ENCODE measurements around the gene ADAMTS7.

DNA sequence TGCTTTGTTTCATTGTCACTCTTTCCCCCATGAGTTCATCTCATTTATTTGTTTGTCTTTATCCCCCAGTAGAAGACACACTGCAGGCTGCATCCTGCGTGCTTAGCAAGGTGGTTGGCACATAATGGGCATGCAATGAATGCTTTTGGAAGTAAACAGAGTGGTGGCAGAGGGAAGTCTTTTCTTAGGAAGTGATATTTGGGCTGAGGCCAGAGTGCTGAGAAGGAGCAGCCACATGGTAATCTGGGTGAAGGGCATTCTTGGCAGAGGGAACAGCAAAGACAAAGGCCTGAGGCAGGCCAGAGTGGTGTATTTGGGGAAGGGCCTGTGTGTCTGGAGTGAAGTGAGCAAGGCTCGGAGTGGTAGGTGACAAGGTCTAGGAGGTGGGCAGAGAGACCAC is 17.7 kb upstream of the ADAMTS7 start:
- TF ChIP-seq CEBPB (IDR thresholded peaks at IDR 0.05; ENCODE audit: low read depth, low read length) (no peak), POLR2A (IDR thresholded peaks at IDR 0.05; ENCODE audit: low read depth, low read length) (no peak), BHLHE40 (IDR thresholded peaks at IDR 0.05; ENCODE audit: low read depth, low read length) (no peak), RAD21 (IDR thresholded peaks at IDR 0.05; ENCODE audit: low read length) (no peak), NFE2L2 (IDR thresholded peaks at IDR 0.05; ENCODE audit: low read depth, low read length) (no peak), MAFK (IDR thresholded peaks at IDR 0.05; ENCODE audit: low read depth, low read length) (no peak), USF2 (IDR thresholded peaks at IDR 0.05; ENCODE audit: low read depth, low read length) (no peak), FOS (IDR thresholded peaks at IDR 0.05; ENCODE audit: low read depth, low read length) (no peak), RCOR1 (IDR thresholded peaks at IDR 0.05; ENCODE audit: insufficient replicate concordance, low read length) (no peak), SMC3 (IDR thresholded peaks at IDR 0.05; ENCODE audit: low read depth, low read length) (no peak), MXI1 (IDR thresholded peaks at IDR 0.05; ENCODE audit: borderline replicate concordance, low read depth, low read length) (no peak)
- TF ChIP-seq, protein P1, sequence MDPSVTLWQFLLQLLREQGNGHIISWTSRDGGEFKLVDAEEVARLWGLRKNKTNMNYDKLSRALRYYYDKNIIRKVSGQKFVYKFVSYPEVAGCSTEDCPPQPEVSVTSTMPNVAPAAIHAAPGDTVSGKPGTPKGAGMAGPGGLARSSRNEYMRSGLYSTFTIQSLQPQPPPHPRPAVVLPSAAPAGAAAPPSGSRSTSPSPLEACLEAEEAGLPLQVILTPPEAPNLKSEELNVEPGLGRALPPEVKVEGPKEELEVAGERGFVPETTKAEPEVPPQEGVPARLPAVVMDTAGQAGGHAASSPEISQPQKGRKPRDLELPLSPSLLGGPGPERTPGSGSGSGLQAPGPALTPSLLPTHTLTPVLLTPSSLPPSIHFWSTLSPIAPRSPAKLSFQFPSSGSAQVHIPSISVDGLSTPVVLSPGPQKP (IDR thresholded peaks at IDR 0.05; ENCODE audit: borderline replicate concordance, low read depth, low read length), result no peak
- TF ChIP-seq, protein P2, sequence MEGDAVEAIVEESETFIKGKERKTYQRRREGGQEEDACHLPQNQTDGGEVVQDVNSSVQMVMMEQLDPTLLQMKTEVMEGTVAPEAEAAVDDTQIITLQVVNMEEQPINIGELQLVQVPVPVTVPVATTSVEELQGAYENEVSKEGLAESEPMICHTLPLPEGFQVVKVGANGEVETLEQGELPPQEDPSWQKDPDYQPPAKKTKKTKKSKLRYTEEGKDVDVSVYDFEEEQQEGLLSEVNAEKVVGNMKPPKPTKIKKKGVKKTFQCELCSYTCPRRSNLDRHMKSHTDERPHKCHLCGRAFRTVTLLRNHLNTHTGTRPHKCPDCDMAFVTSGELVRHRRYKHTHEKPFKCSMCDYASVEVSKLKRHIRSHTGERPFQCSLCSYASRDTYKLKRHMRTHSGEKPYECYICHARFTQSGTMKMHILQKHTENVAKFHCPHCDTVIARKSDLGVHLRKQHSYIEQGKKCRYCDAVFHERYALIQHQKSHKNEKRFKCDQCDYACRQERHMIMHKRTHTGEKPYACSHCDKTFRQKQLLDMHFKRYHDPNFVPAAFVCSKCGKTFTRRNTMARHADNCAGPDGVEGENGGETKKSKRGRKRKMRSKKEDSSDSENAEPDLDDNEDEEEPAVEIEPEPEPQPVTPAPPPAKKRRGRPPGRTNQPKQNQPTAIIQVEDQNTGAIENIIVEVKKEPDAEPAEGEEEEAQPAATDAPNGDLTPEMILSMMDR (conservative IDR thresholded peaks at IDR 0.05; ENCODE audit: low read depth, low read length), result no peak

All from IMR-90 (cell line).